OCI-LY7 (cell line): Measurements from ENCODE around the gene ZNF565.

Experiments
- CTCF ChIP-seq: fragments of 200-600 bp; sonication (generic); conservative IDR thresholded peaks from 2 replicates; pipeline ENCODE4 v1.5.1; 2014; ENCODE audit warnings: mild to moderate bottlenecking, antibody characterized with exemption, low read length, moderate library complexity, mixed read lengths
- EZH2phosphoT487 ChIP-seq: fragments of 200-600 bp; sonication (generic); IDR thresholded peaks from 2 replicates; pipeline ENCODE4 v1.6.1; 2018; ENCODE audit warnings: low read depth, borderline replicate concordance, mild to moderate bottlenecking, mixed run types, antibody characterized with exemption, low read length, moderate library complexity, mixed read lengths

GRCh38 chr19:36140304-36141038, 74.0 kb downstream of the ZNF565 start:
- no peak for TF ChIP-seq CTCF
- no peak for TF ChIP-seq EZH2phosphoT487
